K562 (cell line): ENCODE measurements around the gene METTL25B. TPM values are rescaled to one million over a fixed set of nuclear protein-coding genes. Genes with fewer than 3 reads are reported as not detected.

Source experiments
- ELF2 ChIP-seq: fragments of 250-450 bp; sonication (Bioruptor Pico); IDR thresholded peaks from 2 replicates; pipeline ENCODE4 v1.5.0; 2021; ENCODE audit warnings: mild to moderate bottlenecking
- EZH2 ChIP-seq: IDR thresholded peaks from 2 replicates; pipeline ENCODE4 v1.6.1; 2012; ENCODE audit warnings: low read depth, mild to moderate bottlenecking, inconsistent platforms, low read length, borderline replicate concordance
- JUN ChIP-seq, 2 experiments: sonication (generic) in 1 of 2; formaldehyde crosslinking in 1 of 2; IDR thresholded peaks; 2 replicates each; pipeline versions ENCODE4 v1.6.1 to v1.8.0; 2012 to 2022; ENCODE audit warnings: borderline replicate concordance in 2 of 2, mild to moderate bottlenecking in 2 of 2, improper control_type of control experiment in 1 of 2, low read depth in 1 of 2, low read length in 1 of 2, missing genetic modification reagents in 1 of 2
- PREB ChIP-seq: sonication (generic); formaldehyde crosslinking; IDR thresholded peaks from 2 replicates; pipeline ENCODE4 v1.8.1; 2023; ENCODE audit warnings: mild to moderate bottlenecking, missing genetic modification reagents
- SPI1 ChIP-seq: IDR thresholded peaks from 2 replicates; pipeline ENCODE4 v1.6.1; 2011; ENCODE audit warnings: low read depth, low read length, control low read depth, borderline replicate concordance
- ZBTB11 ChIP-seq, 3 experiments: fragments of 200-800 bp in 1 of 3; fragments of 250-450 bp in 1 of 3; fragments of 450-650 bp in 1 of 3; sonication (Bioruptor Pico) in 1 of 3; sonication (Bioruptor generic) in 1 of 3; formaldehyde crosslinking in 1 of 3; IDR thresholded peaks; 2 replicates each; pipeline versions ENCODE4 v1.6.1 to v1.8.0; 2016 to 2022; ENCODE audit warnings: mild to moderate bottlenecking in 2 of 3, missing genetic modification characterization in 2 of 3, missing compliant biosample characterization in 1 of 3, moderate library complexity in 1 of 3
- ZBTB5 ChIP-seq: fragments of 450-650 bp; IDR thresholded peaks from 2 replicates; pipeline ENCODE4 v1.6.1; 2017; ENCODE audit warnings: antibody characterized with exemption
- ZFPM2 ChIP-seq: fragments of 250-450 bp; sonication (Bioruptor Pico); IDR thresholded peaks from 2 replicates; pipeline ENCODE4 v1.5.1; 2022; ENCODE audit warnings: mild to moderate bottlenecking
- ZNF280A ChIP-seq: fragments of 450-650 bp; IDR thresholded peaks from 2 replicates; pipeline ENCODE4 v1.6.1; 2018; ENCODE audit warnings: mild to moderate bottlenecking, low read depth; ENCODE audit not compliant: partially characterized antibody
- polyA plus RNA-seq, 8 experiments: library from polyadenylated mRNA; depleted of rRNA in 4 of 8; stranded (reverse) in 5 of 8; unstranded in 3 of 8; fragments of >200 nt; fragmentation: Nextera tagmentation in 2 of 8; fragmentation: Illumina TruSeq in 1 of 8; extraction: Ambion mirVana in 2 of 8; extraction: Trizol in 1 of 8; gene quantifications; 2 replicates each; pipeline versions ENCODE4 v1.2.1 to v1.2.3, GENCODE V29; 2011 to 2014; ENCODE audit warnings: inconsistent platforms in 1 of 8, missing spikeins in 1 of 8
- total RNA-seq, 7 experiments: library from RNA; depleted of rRNA in 6 of 7; stranded (reverse); fragments of >200 nt in 6 of 7; fragmentation: Illumina TruSeq in 2 of 7; extraction: Trizol in 2 of 7; gene quantifications; 2 replicates each; pipeline versions ENCODE4 v1.2.1 to v1.2.3, GENCODE V29; 2011 to 2021; ENCODE audit warnings: low replicate concordance in 1 of 7
- TF ChIP-seq, protein P1 (sequence below): fragments of 450-650 bp; IDR thresholded peaks from 2 replicates; pipeline ENCODE4 v1.6.1; 2016; ENCODE audit warnings: borderline replicate concordance
- TF ChIP-seq, protein P2 (sequence below): sonication (generic); formaldehyde crosslinking; IDR thresholded peaks from 2 replicates; pipeline ENCODE4 v1.8.0; 2022; ENCODE audit warnings: missing genetic modification reagents, mild to moderate bottlenecking, moderate library complexity, borderline replicate concordance
- TF ChIP-seq, protein P3 (sequence below): fragments of 450-650 bp; IDR thresholded peaks from 2 replicates; pipeline ENCODE4 v1.6.1; 2016

The METTL25B gene
- total and polyA plus RNA-seq, 9 of the 15 experiments (the other 6 are each of a cell fraction or from before 2014, with no cell fraction given) = 7.7 to 48.3 (median 33.1) TPM

DNA sequence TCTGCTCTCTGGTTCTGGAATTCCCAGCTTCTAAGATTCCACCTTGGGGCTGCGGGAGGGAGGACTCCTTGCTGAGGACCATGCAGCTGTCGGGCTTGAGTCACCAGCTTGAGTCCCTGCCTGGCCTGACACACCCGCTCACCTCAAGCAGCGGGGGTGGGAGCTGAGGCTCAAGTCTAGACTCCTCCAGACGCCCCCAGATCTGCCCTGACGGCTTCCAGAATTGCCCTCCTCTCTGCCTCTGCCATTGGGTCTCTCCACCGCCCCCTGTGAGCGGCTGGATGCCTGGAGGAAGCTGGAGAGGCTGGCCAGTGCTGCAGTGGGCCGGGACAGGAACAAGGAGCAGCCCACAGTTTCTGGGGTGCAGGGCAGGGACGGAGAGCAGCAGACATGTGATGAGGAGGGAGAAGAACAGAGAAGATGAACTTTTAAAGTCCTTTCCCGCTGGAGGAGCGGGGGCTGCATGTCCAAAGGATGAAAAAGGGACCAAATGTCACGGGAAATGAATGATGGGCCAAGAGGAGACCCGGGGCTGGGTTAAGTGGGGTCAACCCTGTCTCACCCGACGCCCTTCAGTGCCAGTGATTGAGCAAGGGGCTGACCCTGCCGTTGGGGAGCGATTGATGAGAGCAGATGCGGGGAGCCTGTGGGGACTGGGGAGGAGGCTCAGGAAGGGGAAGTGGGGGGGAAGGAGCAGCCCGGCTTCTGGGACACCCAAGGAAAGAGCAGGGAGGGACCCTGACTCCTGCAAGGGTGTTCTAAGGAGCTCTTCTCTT is 36.4 kb upstream of the METTL25B start (continued):
- TF ChIP-seq, protein P1, sequence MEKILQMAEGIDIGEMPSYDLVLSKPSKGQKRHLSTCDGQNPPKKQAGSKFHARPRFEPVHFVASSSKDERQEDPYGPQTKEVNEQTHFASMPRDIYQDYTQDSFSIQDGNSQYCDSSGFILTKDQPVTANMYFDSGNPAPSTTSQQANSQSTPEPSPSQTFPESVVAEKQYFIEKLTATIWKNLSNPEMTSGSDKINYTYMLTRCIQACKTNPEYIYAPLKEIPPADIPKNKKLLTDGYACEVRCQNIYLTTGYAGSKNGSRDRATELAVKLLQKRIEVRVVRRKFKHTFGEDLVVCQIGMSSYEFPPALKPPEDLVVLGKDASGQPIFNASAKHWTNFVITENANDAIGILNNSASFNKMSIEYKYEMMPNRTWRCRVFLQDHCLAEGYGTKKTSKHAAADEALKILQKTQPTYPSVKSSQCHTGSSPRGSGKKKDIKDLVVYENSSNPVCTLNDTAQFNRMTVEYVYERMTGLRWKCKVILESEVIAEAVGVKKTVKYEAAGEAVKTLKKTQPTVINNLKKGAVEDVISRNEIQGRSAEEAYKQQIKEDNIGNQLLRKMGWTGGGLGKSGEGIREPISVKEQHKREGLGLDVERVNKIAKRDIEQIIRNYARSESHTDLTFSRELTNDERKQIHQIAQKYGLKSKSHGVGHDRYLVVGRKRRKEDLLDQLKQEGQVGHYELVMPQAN = no peak
- TF ChIP-seq, protein P2, sequence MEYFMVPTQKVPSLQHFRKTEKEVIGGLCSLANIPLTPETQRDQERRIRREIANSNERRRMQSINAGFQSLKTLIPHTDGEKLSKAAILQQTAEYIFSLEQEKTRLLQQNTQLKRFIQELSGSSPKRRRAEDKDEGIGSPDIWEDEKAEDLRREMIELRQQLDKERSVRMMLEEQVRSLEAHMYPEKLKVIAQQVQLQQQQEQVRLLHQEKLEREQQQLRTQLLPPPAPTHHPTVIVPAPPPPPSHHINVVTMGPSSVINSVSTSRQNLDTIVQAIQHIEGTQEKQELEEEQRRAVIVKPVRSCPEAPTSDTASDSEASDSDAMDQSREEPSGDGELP = no peak; the same call in 1 of the 2 replicates
- TF ChIP-seq EZH2 (no peak), JUN (IDR thresholded peaks at IDR 0.05; ENCODE audit: borderline replicate concordance, low read depth, low read length) (no peak), JUN (CRISPR knock-in tag; IDR thresholded peaks at IDR 0.05; ENCODE audit: borderline replicate concordance) (no peak), PREB (no peak), ZFPM2 (no peak), SPI1 (peak; percentile 77), ELF2 (CRISPR knock-in tag) (no peak), ZBTB5 (no peak), ZNF280A (no peak), ZBTB11 (CRISPR knock-in tag; IDR thresholded peaks at IDR 0.05) (no peak)
- TF ChIP-seq, protein P3, sequence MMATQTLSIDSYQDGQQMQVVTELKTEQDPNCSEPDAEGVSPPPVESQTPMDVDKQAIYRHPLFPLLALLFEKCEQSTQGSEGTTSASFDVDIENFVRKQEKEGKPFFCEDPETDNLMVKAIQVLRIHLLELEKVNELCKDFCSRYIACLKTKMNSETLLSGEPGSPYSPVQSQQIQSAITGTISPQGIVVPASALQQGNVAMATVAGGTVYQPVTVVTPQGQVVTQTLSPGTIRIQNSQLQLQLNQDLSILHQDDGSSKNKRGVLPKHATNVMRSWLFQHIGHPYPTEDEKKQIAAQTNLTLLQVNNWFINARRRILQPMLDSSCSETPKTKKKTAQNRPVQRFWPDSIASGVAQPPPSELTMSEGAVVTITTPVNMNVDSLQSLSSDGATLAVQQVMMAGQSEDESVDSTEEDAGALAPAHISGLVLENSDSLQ = peak; percentile 70
